ENCODE measurements around the gene ALAS1. TPM values are rescaled to one million over a fixed set of nuclear protein-coding genes. Genes with fewer than 3 reads are reported as not detected.

The ALAS1 gene
- total RNA-seq, 1 experiment from 2014 or later = 80.2 TPM

DNA sequence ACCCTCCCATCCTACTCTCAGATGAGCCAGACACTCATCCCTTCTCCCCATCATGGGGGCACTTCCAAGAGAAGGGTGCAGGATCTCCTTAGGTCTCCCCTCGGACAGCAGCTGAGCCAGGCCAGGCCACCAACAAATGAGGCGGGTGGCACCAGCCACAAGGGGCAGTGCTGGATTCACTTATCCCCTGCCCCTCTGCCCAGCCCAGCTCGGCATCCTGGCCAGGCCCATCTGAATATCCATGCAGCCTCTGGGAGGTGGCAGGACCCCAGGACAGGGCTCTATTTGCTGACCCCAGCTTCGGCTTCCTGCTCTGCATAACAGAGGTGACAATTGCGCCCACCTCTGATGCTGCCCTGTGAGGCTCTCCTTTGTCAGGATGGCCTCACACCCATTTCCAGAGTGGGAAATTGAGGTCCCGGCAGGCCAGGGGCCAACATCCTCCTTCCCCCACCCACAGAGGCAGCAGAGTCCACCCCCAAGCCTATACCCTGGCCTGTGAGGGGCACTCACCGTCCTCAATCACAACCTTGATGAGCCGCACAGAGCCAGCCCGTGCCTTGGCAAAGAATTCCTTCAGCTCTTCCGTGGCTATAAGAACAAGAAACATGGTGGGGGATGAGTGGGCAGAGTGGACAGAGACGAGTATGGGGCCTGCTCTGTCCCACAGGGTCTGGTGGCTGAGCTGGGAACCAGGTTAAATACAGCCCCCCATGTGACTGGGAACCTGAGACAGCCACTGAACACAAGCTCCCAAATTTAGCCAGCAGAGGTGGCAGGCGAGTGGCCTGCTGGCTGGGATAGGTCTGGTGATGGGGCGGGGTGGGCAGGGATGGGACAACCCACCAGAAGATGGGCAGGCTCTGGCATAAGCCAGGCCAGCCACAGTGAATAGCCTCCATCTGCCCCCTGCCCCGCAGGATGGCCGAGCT lies 36.8 kb downstream of the ALAS1 start:
- H3K9me3 Mint-ChIP-seq (ENCODE audit: low read depth, unreplicated experiment) = no peaks in the 10 kb centered on the region
- TF ChIP-seq, protein P1, sequence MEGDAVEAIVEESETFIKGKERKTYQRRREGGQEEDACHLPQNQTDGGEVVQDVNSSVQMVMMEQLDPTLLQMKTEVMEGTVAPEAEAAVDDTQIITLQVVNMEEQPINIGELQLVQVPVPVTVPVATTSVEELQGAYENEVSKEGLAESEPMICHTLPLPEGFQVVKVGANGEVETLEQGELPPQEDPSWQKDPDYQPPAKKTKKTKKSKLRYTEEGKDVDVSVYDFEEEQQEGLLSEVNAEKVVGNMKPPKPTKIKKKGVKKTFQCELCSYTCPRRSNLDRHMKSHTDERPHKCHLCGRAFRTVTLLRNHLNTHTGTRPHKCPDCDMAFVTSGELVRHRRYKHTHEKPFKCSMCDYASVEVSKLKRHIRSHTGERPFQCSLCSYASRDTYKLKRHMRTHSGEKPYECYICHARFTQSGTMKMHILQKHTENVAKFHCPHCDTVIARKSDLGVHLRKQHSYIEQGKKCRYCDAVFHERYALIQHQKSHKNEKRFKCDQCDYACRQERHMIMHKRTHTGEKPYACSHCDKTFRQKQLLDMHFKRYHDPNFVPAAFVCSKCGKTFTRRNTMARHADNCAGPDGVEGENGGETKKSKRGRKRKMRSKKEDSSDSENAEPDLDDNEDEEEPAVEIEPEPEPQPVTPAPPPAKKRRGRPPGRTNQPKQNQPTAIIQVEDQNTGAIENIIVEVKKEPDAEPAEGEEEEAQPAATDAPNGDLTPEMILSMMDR (IDR thresholded peaks at IDR 0.05; ENCODE audit: unreplicated experiment) = no peak
- H3K4me1 Mint-ChIP-seq (ENCODE audit: low read depth, unreplicated experiment) = peaks cover 7% of the 10 kb centered on the region
- CTCF ChIA-PET = interaction anchor here (1.0 to 1.4 kb wide), 2 partner anchors 14 to 16 kb away, joined by 3 read pairs; no protein-coding TSS in a partner anchor
- no peak overlapping the region for H3K27ac Mint-ChIP-seq (ENCODE audit: unreplicated experiment)
- peaks cover 58% of the 10 kb centered on the region for H3K36me3 Mint-ChIP-seq (ENCODE audit: insufficient read depth, unreplicated experiment)
- no peak for DNase-seq
- BruUV-seq (replicated peaks) = no TSS peak
- no peaks in the 10 kb centered on the region for H3K27me3 Mint-ChIP-seq (ENCODE audit: unreplicated experiment)
- intact Hi-C loops (cut with micrococcal nuclease; ENCODE audit: unreplicated experiment) = loop anchor here (5.0 kb wide), 1 partner anchor 43 kb away; the partner anchor contains the start of gene WDR82
- no peak overlapping the region for H3K4me3 Mint-ChIP-seq (ENCODE audit: low read depth, unreplicated experiment)

DNA sequence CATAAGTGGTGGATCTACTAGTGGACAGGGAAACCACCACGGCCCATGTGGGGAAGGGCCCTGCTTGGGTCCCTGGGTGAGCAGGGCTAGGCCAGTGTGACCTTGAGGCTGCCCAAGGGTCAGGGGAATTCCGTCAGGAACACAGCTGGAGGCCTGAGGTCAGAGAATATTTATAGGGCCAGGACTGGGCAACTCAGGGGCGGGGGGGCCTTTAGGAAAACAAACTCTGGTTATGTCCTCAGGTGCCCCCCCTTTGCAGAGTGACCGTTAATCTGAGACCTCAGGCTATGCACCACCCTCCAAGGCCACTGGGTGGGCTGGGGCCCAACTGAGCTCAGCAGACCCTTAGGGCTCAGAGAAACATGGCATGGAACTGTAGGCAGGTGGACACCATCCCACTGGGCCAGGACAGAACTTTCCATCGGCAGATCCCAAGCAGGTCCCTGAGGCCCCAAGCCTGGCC lies 38.5 kb downstream of the ALAS1 start:
- CTCF ChIA-PET = interaction anchor here (1.2 to 1.9 kb wide), 2 partner anchors 17 to 42 kb away, joined by 4 to 15 read pairs; partner anchors contain the start of gene WDR82
- H3K27ac Mint-ChIP-seq (ENCODE audit: unreplicated experiment) = no peak overlapping the region
- peaks cover 55% of the 10 kb centered on the region for H3K36me3 Mint-ChIP-seq (ENCODE audit: insufficient read depth, unreplicated experiment)
- BruUV-seq (replicated peaks) = no TSS peak
- H3K4me3 Mint-ChIP-seq (ENCODE audit: low read depth, unreplicated experiment) = peak overlapping the region; percentile 87
- TF ChIP-seq, protein P1 (IDR thresholded peaks at IDR 0.05; ENCODE audit: unreplicated experiment) = no peak
- no peaks in the 10 kb centered on the region for H3K27me3 Mint-ChIP-seq (ENCODE audit: unreplicated experiment)
- no peak for DNase-seq
- intact Hi-C loops (cut with micrococcal nuclease; ENCODE audit: unreplicated experiment) = loop anchor here (5.0 kb wide), 1 partner anchor 41 kb away; the partner anchor contains the start of gene WDR82
- H3K4me1 Mint-ChIP-seq (ENCODE audit: low read depth, unreplicated experiment) = peaks cover 22% of the 10 kb centered on the region
- no peaks in the 10 kb centered on the region for H3K9me3 Mint-ChIP-seq (ENCODE audit: low read depth, unreplicated experiment)

DNA sequence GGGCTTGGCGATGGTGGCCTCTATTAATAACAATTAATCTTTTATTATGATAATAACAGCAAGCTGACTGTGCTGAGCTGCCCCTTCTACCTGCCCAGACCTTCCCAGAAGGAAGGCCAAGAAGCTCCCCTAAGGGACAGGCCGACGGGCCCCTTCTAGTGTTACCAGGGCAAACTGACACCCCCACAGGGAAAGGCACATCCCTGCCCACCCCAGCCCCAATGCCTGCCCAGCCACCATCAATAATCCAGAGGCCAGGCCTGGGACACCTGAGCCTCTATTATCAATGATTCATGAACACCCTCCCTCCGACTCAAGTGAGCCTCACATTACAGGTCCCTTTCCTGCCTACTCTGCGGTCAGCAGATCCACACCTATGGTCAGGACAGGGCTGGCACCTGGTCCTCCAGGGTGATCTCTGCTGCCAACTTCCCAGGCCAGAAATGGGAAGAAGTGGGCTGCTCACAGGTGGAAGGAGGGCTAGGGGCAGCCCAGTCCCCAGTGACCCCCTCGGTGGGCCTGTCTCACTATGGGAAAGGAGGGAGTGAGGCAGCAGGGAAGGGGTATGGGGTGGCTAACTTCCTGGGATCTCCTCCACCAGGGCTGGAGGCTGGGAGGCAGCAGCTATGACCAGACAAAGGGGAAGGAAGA lies 39.2 kb downstream of the ALAS1 start:
- H3K9me3 Mint-ChIP-seq (ENCODE audit: low read depth, unreplicated experiment) = no peaks in the 10 kb centered on the region
- H3K4me3 Mint-ChIP-seq (ENCODE audit: low read depth, unreplicated experiment) = peak overlapping the region; percentile 87
- intact Hi-C loops (cut with micrococcal nuclease; ENCODE audit: unreplicated experiment) = loop anchor here (5.0 kb wide), 1 partner anchor 40 kb away; the partner anchor contains the start of gene WDR82
- BruUV-seq (replicated peaks) = no TSS peak
- peaks cover 52% of the 10 kb centered on the region for H3K36me3 Mint-ChIP-seq (ENCODE audit: insufficient read depth, unreplicated experiment)
- CTCF ChIA-PET = interaction anchor here (0.6 to 2.0 kb wide), 7 partner anchors 11 to 296 kb away, joined by 3 to 15 read pairs (median 4); partner anchors contain the start of genes RRP9 and WDR82
- DNase-seq = peak; percentile 41
- no peaks in the 10 kb centered on the region for H3K27me3 Mint-ChIP-seq (ENCODE audit: unreplicated experiment)
- peaks cover 22% of the 10 kb centered on the region for H3K4me1 Mint-ChIP-seq (ENCODE audit: low read depth, unreplicated experiment)
- H3K27ac Mint-ChIP-seq (ENCODE audit: unreplicated experiment) = peak overlapping the region; percentile 86
- TF ChIP-seq, protein P1 (IDR thresholded peaks at IDR 0.05; ENCODE audit: unreplicated experiment) = no peak

DNA sequence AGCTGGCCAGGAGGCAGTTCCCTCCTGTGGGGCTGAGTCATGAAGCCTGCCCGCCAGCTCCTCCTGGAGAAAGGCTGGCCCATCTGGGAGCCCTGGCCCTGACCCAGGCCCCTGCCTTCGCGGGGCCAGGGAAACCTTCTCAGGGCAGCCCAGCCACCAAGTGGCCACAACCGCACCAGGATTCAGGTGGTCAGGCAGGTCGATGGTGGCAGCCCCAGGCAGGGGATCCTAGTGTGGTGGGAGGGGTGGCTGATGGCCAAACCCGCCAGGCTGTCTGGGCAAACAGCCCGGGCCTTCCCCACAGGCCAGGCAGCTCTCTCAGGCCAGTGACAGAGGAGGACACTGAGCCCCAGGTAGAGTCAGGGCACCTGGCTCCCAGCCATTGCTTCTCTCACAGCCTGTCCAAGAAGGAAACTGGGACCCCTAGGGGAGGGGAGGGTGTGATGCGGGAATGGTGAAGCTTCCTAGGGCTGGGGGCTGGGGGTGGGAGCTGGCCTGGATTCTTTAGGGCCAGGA lies 39.8 kb downstream of the ALAS1 start:
- DNase-seq = peak; percentile 75
- no peaks in the 10 kb centered on the region for H3K9me3 Mint-ChIP-seq (ENCODE audit: low read depth, unreplicated experiment)
- intact Hi-C loops (cut with micrococcal nuclease; ENCODE audit: unreplicated experiment) = loop anchor here (5.0 kb wide), 1 partner anchor 40 kb away; the partner anchor contains the start of gene WDR82
- no TSS peak for BruUV-seq (replicated peaks)
- CTCF ChIA-PET = interaction anchor here (0.6 to 2.0 kb wide), 8 partner anchors 10 to 296 kb away, joined by 3 to 15 read pairs (median 4); partner anchors contain the start of genes RRP9 and WDR82
- no peaks in the 10 kb centered on the region for H3K27me3 Mint-ChIP-seq (ENCODE audit: unreplicated experiment)
- TF ChIP-seq, protein P1 (IDR thresholded peaks at IDR 0.05; ENCODE audit: unreplicated experiment) = no peak
- peaks cover 51% of the 10 kb centered on the region for H3K36me3 Mint-ChIP-seq (ENCODE audit: insufficient read depth, unreplicated experiment)
- H3K27ac Mint-ChIP-seq (ENCODE audit: unreplicated experiment) = peak overlapping the region; percentile 86
- peaks cover 22% of the 10 kb centered on the region for H3K4me1 Mint-ChIP-seq (ENCODE audit: low read depth, unreplicated experiment)
- H3K4me3 Mint-ChIP-seq (ENCODE audit: low read depth, unreplicated experiment) = peak overlapping the region; percentile 87
